Ascending aorta (tissue), 2 donors: ENCODE results near the gene CTBP1. TPM values are rescaled to one million over a fixed set of nuclear protein-coding genes. Genes with fewer than 3 reads are reported as not detected.
A peak's percentile ranks its signal among the peaks of the same experiment; 100 is the strongest.

ENCODE experiments used
- DNase-seq, 2 donors: peaks; one replicate each; pipeline ENCODE4 v3.0.0-alpha.2; 2019; ENCODE audit warnings: low spot score in 2 of 2
- H3K27ac ChIP-seq, 2 donors: fragments of 200-600 bp; sonication (generic); one replicate each; pipeline ENCODE4 v1.5.1; 2016 to 2017; ENCODE audit warnings: mild to moderate bottlenecking in 1 of 2
- H3K27me3 ChIP-seq: fragments of 200-600 bp; sonication (generic); one replicate; pipeline ENCODE4 v1.5.1; 2017
- H3K36me3 ChIP-seq, 2 donors: fragments of 200-600 bp; sonication (generic); one replicate each; pipeline ENCODE4 v1.5.1; 2016
- H3K4me1 ChIP-seq, 2 donors: fragments of 200-600 bp; sonication (generic); one replicate each; pipeline ENCODE4 v1.5.1; 2016 to 2017; ENCODE audit warnings: mild to moderate bottlenecking in 1 of 2
- H3K4me3 ChIP-seq, 2 donors: fragments of 200-600 bp; sonication (generic); one replicate each; pipeline ENCODE4 v1.5.1; 2016 to 2017; ENCODE audit warnings: mild to moderate bottlenecking in 1 of 2
- H3K9me3 ChIP-seq, 2 donors: fragments of 200-600 bp; sonication (generic); one replicate each; pipeline ENCODE4 v1.5.1; 2016
- CTCF ChIP-seq, 3 experiments: fragments of 200-600 bp in 2 of 3; fragments of 450-650 bp in 1 of 3; sonication (generic) in 2 of 3; IDR thresholded peaks; one replicate each; pipeline ENCODE4 v1.5.1; 2016 to 2019; ENCODE audit warnings: antibody characterized with exemption in 3 of 3, mild to moderate bottlenecking in 1 of 3, moderate library complexity in 1 of 3
- intact Hi-C: fragments of 100-400 bp; cut with DNase I; formaldehyde crosslinking; loops from one replicate; pipeline ENCODE4 v1.15.1; 2023
- total RNA-seq: library from RNA; depleted of rRNA; stranded (reverse); fragments of >200 nt; gene quantifications from one replicate; pipeline ENCODE4 v1.1.0, GENCODE V29; 2016

Gene CTBP1
- total RNA-seq, 1 donor from 2014 or later, result 273 TPM

DNA sequence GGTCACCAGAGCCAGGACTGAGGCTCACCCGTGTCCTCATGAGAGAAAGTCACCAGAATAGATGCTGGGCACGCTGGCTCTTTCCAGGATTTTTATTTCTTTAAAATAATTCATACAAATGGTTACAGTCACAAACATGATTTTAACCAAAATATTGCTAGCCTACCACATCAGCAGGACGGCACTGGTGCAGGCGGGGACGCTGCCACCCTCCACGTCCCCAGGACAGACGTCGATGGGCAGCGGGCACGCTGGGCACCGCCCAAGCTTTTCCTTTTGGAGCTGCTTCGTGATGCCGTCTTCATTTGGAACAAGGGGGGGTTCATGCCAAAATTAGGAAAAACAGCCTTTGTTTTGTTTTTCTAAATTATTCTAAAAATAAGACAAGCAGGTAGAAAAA lies 37.6 kb downstream of the CTBP1 start:
- no peak for DNase-seq
- TF ChIP-seq CTCF (IDR thresholded peaks at IDR 0.05), result no peak
- peaks cover 41% of the 10 kb centered on the region in 2 donors for H3K36me3 ChIP-seq
- intact Hi-C loops, result loop anchor here (2.0 kb wide), 1 partner anchor 19 kb away; no protein-coding TSS in a partner anchor
- H3K4me1 ChIP-seq, result peaks cover 25 to 31% of the 10 kb centered on the region in 2 donors
- no peaks in the 10 kb centered on the region for H3K27me3 ChIP-seq
- no peak overlapping the region for H3K4me3 ChIP-seq
- no peaks in the 10 kb centered on the region for H3K9me3 ChIP-seq
- peak overlapping the region in 1 of 2 donors; percentile 17 for H3K27ac ChIP-seq

DNA sequence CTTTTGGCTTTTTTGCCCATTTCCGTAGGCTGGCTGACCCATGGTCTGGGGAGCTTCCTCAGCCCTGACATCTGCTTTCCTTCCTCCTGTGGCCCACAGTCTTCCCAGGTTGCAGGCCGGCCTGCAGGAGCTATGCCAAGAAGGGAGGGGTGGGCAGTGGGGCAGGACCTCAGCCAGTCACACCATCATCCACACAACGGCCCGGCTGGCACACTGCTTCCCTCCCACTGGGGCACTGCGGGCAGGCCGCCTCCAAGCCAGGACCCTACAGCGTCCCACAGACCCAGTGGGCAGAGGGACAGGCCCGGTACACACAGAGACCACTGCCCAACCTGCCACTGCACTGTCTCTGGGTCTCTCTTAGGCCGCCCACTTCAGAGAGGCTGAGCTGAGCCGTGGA lies 38.0 kb downstream of the CTBP1 start:
- no peak for DNase-seq
- Histone ChIP-seq H3K9me3 (no peaks in the 10 kb centered on the region), H3K4me1 (peaks cover 25 to 31% of the 10 kb centered on the region in 2 donors), H3K27me3 (no peaks in the 10 kb centered on the region), H3K4me3 (no peak overlapping the region), H3K27ac (peak overlapping the region in 1 of 2 donors; percentile 17), H3K36me3 (peaks cover 37% of the 10 kb centered on the region in 2 donors)
- intact Hi-C loops, result loop anchor here (2.0 kb wide), 1 partner anchor 18 kb away; no protein-coding TSS in a partner anchor
- TF ChIP-seq CTCF (IDR thresholded peaks at IDR 0.05), result no peak

DNA sequence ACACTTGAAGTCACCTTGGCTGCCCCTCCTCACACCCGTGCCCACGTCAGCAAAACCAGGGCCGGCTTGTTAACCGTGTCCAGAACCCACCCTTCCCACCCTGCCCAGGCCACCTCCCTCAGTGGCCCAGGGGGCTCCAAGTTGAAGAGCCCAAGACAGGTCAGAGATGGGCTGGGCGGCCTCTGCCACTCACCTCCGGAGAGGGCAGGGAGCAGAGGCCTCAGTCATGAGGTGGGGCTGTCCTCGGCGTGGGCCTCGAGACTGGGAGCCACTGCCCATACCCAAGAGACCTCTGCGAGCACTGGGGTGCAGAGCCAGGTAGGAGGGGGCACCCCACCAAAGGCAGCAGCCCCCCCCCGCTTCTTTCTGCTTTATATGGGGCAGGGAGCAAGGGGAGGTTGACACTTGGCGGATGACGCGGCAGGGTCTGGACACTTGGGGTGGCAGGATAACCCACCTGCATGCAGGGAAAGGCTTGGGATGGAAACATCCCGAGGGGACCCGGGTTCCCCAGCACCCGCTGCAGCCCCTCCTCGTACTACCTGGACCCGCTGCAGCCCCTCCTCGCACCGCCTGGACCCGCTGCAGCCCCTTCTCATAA lies 38.6 kb downstream of the CTBP1 start:
- DNase-seq, result peak in 1 of 2 donors; percentile 62
- H3K4me3 ChIP-seq, result no peak overlapping the region
- peaks cover 31% of the 10 kb centered on the region in 2 donors for H3K36me3 ChIP-seq
- no peaks in the 10 kb centered on the region for H3K9me3 ChIP-seq
- no peaks in the 10 kb centered on the region for H3K27me3 ChIP-seq
- peaks cover 25 to 31% of the 10 kb centered on the region in 2 donors for H3K4me1 ChIP-seq
- intact Hi-C loops, result loop anchor here (2.0 kb wide), 1 partner anchor 18 kb away; no protein-coding TSS in a partner anchor
- no peak for TF ChIP-seq CTCF (IDR thresholded peaks at IDR 0.05)
- H3K27ac ChIP-seq, result peak overlapping the region in 1 of 2 donors; percentile 64

DNA sequence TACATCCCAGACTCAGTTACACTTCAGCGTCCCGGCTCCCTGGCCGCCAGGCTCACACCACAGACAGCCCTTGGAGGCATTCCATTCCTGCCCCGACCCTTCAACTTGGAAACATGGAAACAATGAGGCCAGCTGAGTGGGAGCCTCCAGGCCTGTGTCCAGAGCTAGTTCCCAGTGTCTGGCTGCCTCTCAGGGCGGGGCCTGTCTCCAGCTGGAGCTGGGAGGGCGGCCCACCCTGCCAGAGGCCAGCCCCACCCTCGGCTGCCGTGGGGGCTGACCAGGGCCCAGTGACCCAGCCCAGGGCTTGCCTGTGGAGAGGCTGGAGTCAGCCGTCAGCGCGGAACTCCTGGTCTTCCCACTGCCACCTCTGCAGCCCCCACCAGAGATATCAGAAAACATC lies 39.1 kb downstream of the CTBP1 start:
- no peak for TF ChIP-seq CTCF (IDR thresholded peaks at IDR 0.05)
- no peaks in the 10 kb centered on the region for H3K27me3 ChIP-seq
- H3K4me1 ChIP-seq, result peaks cover 25 to 31% of the 10 kb centered on the region in 2 donors
- peak in 1 of 2 donors; percentile 85 for DNase-seq
- H3K36me3 ChIP-seq, result peaks cover 26% of the 10 kb centered on the region in 2 donors
- H3K9me3 ChIP-seq, result no peaks in the 10 kb centered on the region
- no peak overlapping the region for H3K4me3 ChIP-seq
- H3K27ac ChIP-seq, result peak overlapping the region; percentile 15 to 64
- intact Hi-C loops, result loop anchor here (2.0 to 5.0 kb wide), 2 partner anchors 17 to 37 kb away; partner anchors contain the start of gene CTBP1

GRCh38 chr4:1208970-1209704 lies 39.8 kb downstream of the CTBP1 start:
- peak in 1 of 2 donors; percentile 63 for DNase-seq

More at GRCh38 chr4:1208970-1209704, 39.8 kb downstream of the CTBP1 start:
- peaks cover 25 to 31% of the 10 kb centered on the region in 2 donors for H3K4me1 ChIP-seq
- peak overlapping the region; percentile 15 to 64 for H3K27ac ChIP-seq
- intact Hi-C loops, result loop anchor here (5.0 kb wide), 1 partner anchor 38 kb away; the partner anchor contains the start of gene CTBP1
- TF ChIP-seq CTCF (IDR thresholded peaks at IDR 0.05), result no peak
- H3K36me3 ChIP-seq, result peaks cover 19 to 20% of the 10 kb centered on the region in 2 donors
- no peak overlapping the region for H3K4me3 ChIP-seq
- H3K9me3 ChIP-seq, result no peaks in the 10 kb centered on the region
- no peaks in the 10 kb centered on the region for H3K27me3 ChIP-seq
